Spleen (tissue), 7 donors: Measurements from ENCODE around the gene SPEM2.

Source experiments
- CTCF ChIP-seq, 11 experiments: fragments of 200-600 bp in 7 of 11; fragments of 450-650 bp in 4 of 11; sonication (generic) in 4 of 11; IDR thresholded peaks in 8 of 11; conservative IDR thresholded peaks in 3 of 11; 1 replicate in 7 of 11; 2 replicates in 4 of 11; pipeline versions ENCODE4 v1.4.0 to v1.8.0; 2016 to 2021; ENCODE audit warnings: antibody characterized with exemption in 11 of 11, inconsistent platforms in 4 of 11, mild to moderate bottlenecking in 1 of 11
- POLR2A ChIP-seq, 3 donors: fragments of 450-650 bp; IDR thresholded peaks; one replicate each; pipeline ENCODE4 v1.5.1; 2017; ENCODE audit warnings: antibody characterized with exemption in 3 of 3, mild to moderate bottlenecking in 1 of 3
- donor health status: DM: no; HTN: no; CAD: no; lungs with moderate emphysema.
- donor health status: DM: no; HTN: no; CAD: no.
- donor health status: DM: no; HTN: no; CAD: no.

GRCh38 chr17:7406235-7406825, 19.1 kb upstream of the SPEM2 start:
- TF ChIP-seq CTCF (IDR thresholded peaks at IDR 0.05 in 8 of 11, conservative IDR thresholded peaks at IDR 0.05 in 3 of 11): no peak
- TF ChIP-seq POLR2A (IDR thresholded peaks at IDR 0.05): no peak
